Activated CD4-positive, alpha-beta T cell treated with anti-CD3 and anti-CD28 coated beads, Interleukin-2, amount 50 U/mL, for 48 hours (primary cell): ENCODE results near the gene ADPRS.

Source experiments
- DNase-seq, 2 experiments: peaks; one replicate each; pipeline ENCODE4 v3.0.0-alpha.2; 2020

The ADPRS gene

GRCh38 chr1:36135330-36135667, 46.6 kb downstream of the ADPRS start:
- DNase-seq: no peak

- no peak for DNase-seq
Observed at GRCh38 chr1:36135796-36136195, 47.1 kb downstream of the ADPRS start.

GRCh38 chr1:36136535-36136934, 47.8 kb downstream of the ADPRS start:
- DNase-seq: no peak

GRCh38 chr1:36137226-36137625, 48.5 kb downstream of the ADPRS start:
- no peak for DNase-seq

GRCh38 chr1:36137776-36138175, 49.1 kb downstream of the ADPRS start:
- no peak for DNase-seq

GRCh38 chr1:36139521-36139920, 50.8 kb downstream of the ADPRS start:
- no peak for DNase-seq

- no peak for DNase-seq
Observed at GRCh38 chr1:36142121-36142520, 53.4 kb downstream of the ADPRS start.

- DNase-seq: no peak
Observed at GRCh38 chr1:36143424-36143823, 54.7 kb downstream of the ADPRS start.
